Activated naive CD4-positive, alpha-beta T cell treated with anti-CD3 and anti-CD28 coated beads, Interleukin-2, amount 10 ng/mL, durations not matched to agents 7 days and 5 days (primary cell): ENCODE measurements around the gene PREP.
A peak's percentile ranks its signal among the peaks of the same experiment; 100 is the strongest.

Experiments
- CTCF ChIA-PET: fragments of 350-600 bp; sonication (Branson Sonifier 250); formaldehyde crosslinking; loops from one replicate; lab custom pipeline; 2021; ENCODE audit warnings: antibody characterized with exemption; lab: Charles Lee
- DNase-seq: peaks from one replicate; pipeline ENCODE4 v3.0.0-alpha.2; 2020
- H3K27ac Mint-ChIP-seq: one replicate; pipeline ENCODE4 v1.8.0; 2021; ENCODE audit warnings: mild to moderate bottlenecking, moderate library complexity, mixed read lengths
- H3K27me3 Mint-ChIP-seq: one replicate; pipeline ENCODE4 v1.8.0; 2021; ENCODE audit warnings: mild to moderate bottlenecking, mixed read lengths
- H3K36me3 Mint-ChIP-seq: one replicate; pipeline ENCODE4 v1.8.0; 2021; ENCODE audit warnings: mixed read lengths
- H3K4me1 Mint-ChIP-seq: one replicate; pipeline ENCODE4 v1.8.0; 2021; ENCODE audit warnings: mixed read lengths
- H3K4me3 Mint-ChIP-seq: one replicate; pipeline ENCODE4 v1.8.0; 2021; ENCODE audit warnings: mild to moderate bottlenecking, moderate library complexity, mixed read lengths
- H3K9me3 Mint-ChIP-seq: one replicate; pipeline ENCODE4 v1.8.0; 2021; ENCODE audit warnings: mixed read lengths

The PREP gene

DNA sequence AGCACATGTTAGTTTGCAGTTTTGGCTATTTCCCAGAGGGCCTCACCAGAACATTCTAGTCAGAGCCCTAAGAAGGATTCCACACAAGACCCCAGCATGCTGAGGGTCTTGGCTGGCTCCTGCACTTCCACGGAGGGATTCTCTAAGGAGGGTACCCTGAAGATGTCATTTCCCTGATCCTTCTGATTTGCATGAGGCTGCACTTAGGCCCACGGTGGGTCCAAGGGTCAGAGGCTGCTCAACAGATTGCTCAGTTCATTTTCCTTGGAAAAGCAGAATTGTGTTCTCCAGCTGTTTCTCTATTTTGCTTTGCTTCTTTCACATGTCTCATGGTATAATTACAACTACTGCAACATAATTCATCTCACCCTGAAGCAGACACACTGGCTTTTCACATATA, 22.2 kb downstream of the PREP start:
- Mint-ChIP-seq H3K9me3 (no peaks in the 10 kb centered on the region), H3K4me1 (peaks cover 23% of the 10 kb centered on the region), H3K36me3 (peaks cover 12% of the 10 kb centered on the region), H3K4me3 (no peak overlapping the region), H3K27ac (no peak overlapping the region), H3K27me3 (no peaks in the 10 kb centered on the region)
- CTCF ChIA-PET: no interaction called here
- DNase-seq: no peak

DNA sequence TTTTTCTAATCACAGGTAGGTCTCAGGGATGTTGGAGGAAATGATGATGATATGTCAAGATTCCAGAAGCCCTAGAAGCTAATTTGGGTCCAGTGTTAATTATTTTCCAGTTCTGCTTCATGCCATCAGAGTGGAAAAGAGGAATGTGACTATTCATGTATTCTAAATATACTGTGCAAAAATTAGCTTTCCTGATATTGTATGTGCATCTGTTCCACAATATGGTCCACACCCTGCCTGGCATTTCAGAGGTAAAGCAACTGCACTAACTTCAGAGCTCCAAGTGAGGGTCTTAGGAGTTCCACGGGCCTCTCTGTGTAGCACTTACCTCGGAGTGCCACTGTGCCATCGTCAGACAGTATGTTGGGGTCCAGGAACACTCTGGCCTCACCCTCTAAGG, 27.1 kb downstream of the PREP start:
- no peak overlapping the region for H3K27ac Mint-ChIP-seq
- no peaks in the 10 kb centered on the region for H3K9me3 Mint-ChIP-seq
- CTCF ChIA-PET: interaction anchor here (1.1 kb wide), 1 partner anchor 12 kb away, joined by 3 read pairs; no protein-coding TSS in a partner anchor
- peaks cover 32% of the 10 kb centered on the region for H3K36me3 Mint-ChIP-seq
- no peaks in the 10 kb centered on the region for H3K27me3 Mint-ChIP-seq
- DNase-seq: no peak
- no peak overlapping the region for H3K4me3 Mint-ChIP-seq
- peaks cover 11% of the 10 kb centered on the region for H3K4me1 Mint-ChIP-seq

DNA sequence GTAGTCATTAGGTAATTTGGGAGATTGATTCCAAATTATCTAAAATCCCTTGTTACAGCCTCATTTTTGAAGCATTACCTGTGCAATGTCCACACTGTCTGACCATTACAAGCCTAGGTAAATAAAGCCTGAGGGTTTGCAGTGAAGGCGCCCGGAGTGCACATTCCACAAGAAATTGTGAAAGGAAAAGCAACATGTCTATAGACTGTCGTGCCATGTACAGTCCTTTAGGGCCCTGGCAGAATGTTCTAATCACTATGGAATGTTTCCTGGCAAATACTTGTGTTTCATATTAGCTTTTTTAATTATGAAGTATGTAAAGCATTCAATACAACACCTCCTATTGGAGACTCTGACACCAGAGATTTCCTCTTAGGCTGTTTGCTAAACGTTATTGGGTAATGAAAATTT, 28.9 kb downstream of the PREP start:
- DNase-seq: no peak
- Mint-ChIP-seq H3K27ac (no peak overlapping the region), H3K9me3 (no peaks in the 10 kb centered on the region), H3K4me3 (no peak overlapping the region), H3K36me3 (peaks cover 43% of the 10 kb centered on the region), H3K4me1 (peaks cover 3% of the 10 kb centered on the region), H3K27me3 (no peaks in the 10 kb centered on the region)
- CTCF ChIA-PET: interaction anchor here (1.5 kb wide), 1 partner anchor 11 kb away, joined by 3 read pairs; no protein-coding TSS in a partner anchor

DNA sequence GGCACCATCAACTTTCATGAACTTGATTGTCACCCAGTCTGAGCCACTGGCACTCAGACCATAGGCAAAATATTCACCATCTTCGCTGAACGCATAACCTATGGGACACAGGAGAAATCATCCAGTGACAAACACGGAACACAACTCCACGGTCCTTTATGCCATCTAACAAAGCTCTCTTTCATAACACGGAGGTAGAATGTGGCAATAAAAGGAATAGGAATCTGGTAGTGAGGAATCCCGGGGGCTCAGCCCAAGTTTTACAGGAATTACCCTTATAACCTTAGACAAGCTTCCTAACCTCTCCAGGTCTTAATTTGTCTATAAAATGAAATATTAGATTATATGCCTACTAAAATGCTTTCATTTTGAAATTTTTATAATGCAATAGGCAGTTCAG, 29.4 kb downstream of the PREP start:
- no peak for DNase-seq
- Mint-ChIP-seq H3K4me3 (no peak overlapping the region), H3K4me1 (no peaks in the 10 kb centered on the region), H3K27ac (no peak overlapping the region), H3K36me3 (peaks cover 47% of the 10 kb centered on the region), H3K27me3 (no peaks in the 10 kb centered on the region), H3K9me3 (no peaks in the 10 kb centered on the region)
- CTCF ChIA-PET: interaction anchor here (1.5 kb wide), 1 partner anchor 10 kb away, joined by 3 read pairs; no protein-coding TSS in a partner anchor

DNA sequence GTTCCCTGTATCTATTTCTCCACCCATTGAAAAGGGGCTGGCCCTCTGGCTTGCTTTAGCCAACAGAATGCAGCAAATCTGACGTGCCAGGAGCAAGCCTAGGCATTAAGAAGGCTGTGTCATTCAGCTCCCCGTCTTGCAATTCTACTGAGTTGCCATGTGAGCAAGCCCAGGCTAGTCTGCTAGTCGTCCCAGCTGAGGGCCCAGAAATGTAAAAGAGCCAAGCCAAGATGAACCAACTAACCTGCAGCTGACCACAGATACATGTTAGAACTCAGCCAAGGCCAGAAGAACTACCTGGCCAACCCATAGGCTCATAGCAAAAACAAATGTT, 30.1 kb downstream of the PREP start:
- Mint-ChIP-seq H3K9me3 (no peaks in the 10 kb centered on the region), H3K27ac (peak overlapping the region; percentile 20), H3K4me1 (no peaks in the 10 kb centered on the region), H3K4me3 (no peak overlapping the region), H3K27me3 (no peaks in the 10 kb centered on the region), H3K36me3 (peaks cover 52% of the 10 kb centered on the region)
- CTCF ChIA-PET: no interaction called here
- DNase-seq: no peak

DNA sequence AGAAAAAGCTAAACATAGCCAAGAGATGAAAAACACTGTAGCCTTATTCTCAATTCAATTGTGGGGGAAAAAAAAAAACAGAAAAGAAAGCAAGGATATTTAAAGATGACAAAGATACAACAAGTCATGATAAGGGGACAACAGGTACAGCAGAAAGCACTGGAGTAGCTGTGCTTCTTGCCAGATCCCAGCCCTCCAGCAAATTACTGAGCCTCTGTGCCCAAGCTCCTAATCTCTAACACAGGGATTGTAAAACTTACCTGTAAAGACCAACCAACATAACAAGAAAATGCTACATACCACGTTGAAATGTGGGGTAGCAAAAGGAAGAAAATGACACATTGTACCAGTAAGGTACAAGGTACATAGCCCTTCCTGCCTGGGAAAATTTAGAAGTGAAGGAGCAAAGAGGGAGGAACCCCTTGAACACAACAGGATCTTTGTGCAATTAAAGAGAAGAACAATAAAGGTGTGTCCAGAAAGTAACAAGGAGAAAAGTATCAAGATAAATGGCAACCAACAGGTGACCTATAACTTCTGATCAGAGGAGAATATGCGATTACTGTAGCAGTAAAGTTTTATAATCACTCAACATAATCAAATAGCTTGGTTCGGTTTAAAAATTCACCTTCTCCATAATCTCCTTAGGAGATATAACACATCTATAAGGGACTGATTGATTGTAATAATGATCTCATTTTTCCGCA, 30.6 kb downstream of the PREP start:
- no peak overlapping the region for H3K4me3 Mint-ChIP-seq
- CTCF ChIA-PET: interaction anchor here (0.7 kb wide), 1 partner anchor 31 kb away, joined by 3 read pairs; the partner anchor contains the start of gene PREP
- DNase-seq: no peak
- H3K36me3 Mint-ChIP-seq: peaks cover 53% of the 10 kb centered on the region
- no peaks in the 10 kb centered on the region for H3K9me3 Mint-ChIP-seq
- H3K27me3 Mint-ChIP-seq: no peaks in the 10 kb centered on the region
- H3K27ac Mint-ChIP-seq: no peak overlapping the region
- H3K4me1 Mint-ChIP-seq: no peaks in the 10 kb centered on the region

DNA sequence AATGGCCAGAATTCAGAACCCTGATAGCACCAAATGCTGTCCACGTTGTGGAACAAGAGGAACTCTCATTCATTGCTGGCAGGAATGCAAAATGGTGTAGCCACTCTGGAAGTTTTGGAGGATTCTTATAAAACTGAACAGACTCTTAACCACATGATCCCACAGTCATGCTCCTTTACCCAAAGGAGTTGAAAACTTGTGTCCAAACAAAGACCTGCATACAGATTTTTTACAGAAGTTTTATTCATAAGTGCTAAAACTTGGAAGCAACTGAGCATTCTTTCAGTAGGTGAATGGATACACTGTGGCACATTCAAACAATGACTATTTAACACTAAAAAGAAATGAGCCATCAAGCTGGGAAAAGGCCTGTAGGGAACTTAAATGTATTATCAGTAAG, 32.5 kb downstream of the PREP start:
- Mint-ChIP-seq H3K4me1 (peaks cover 4% of the 10 kb centered on the region), H3K27ac (peak overlapping the region; percentile 12), H3K9me3 (no peaks in the 10 kb centered on the region), H3K4me3 (no peak overlapping the region), H3K36me3 (peaks cover 60% of the 10 kb centered on the region), H3K27me3 (no peaks in the 10 kb centered on the region)
- CTCF ChIA-PET: no interaction called here
- no peak for DNase-seq

DNA sequence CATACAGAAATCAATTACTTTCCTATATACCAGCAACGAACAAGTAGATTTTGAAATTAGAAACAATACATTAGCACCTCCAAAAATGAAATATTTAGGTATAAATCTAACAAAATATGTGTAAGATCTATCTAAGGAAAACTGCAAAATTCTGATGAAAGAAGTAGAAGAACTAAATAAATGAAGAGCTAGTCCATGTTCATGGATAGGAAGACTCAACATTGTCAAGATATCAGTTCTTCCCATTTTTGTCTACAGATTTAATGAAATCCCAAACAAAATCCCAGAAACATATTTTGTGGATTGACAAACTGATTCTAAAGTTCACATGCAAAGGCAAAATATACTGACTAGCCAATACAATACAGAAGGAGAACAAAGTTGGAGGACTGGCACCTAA, 33.7 kb downstream of the PREP start:
- DNase-seq: no peak
- no peaks in the 10 kb centered on the region for H3K27me3 Mint-ChIP-seq
- H3K9me3 Mint-ChIP-seq: no peaks in the 10 kb centered on the region
- CTCF ChIA-PET: interaction anchor here (1.2 kb wide), 1 partner anchor 34 kb away, joined by 3 read pairs; the partner anchor contains the start of gene PREP
- no peak overlapping the region for H3K4me3 Mint-ChIP-seq
- peaks cover 59% of the 10 kb centered on the region for H3K36me3 Mint-ChIP-seq
- peaks cover 9% of the 10 kb centered on the region for H3K4me1 Mint-ChIP-seq
- no peak overlapping the region for H3K27ac Mint-ChIP-seq

DNA sequence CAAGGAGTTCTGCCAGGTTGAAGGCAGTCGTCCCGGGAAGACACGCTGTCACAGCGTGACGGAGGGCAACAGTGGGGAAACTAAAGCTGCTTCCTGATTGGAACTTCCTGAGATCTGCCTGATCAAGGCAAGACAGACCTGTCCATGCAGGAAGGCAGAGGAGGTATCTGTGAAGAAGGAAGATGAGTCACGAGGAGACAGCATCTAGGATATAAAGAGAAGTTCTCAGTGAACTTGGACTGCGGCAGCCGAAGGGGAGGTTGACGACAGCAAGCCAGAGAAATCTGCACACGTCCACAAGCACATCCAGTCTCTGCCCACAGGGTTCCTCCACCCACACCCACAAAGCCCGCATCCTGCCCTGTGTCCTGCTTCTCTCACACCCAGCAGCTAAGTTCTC, 38.6 kb downstream of the PREP start:
- no peak overlapping the region for H3K4me3 Mint-ChIP-seq
- H3K4me1 Mint-ChIP-seq: peaks cover 9% of the 10 kb centered on the region
- no peaks in the 10 kb centered on the region for H3K27me3 Mint-ChIP-seq
- no peaks in the 10 kb centered on the region for H3K9me3 Mint-ChIP-seq
- peaks cover 43% of the 10 kb centered on the region for H3K36me3 Mint-ChIP-seq
- CTCF ChIA-PET: interaction anchor here (1.4 to 2.2 kb wide), 2 partner anchors 12 to 276 kb away, joined by 3 to 11 read pairs; no protein-coding TSS in a partner anchor
- no peak for DNase-seq
- H3K27ac Mint-ChIP-seq: no peak overlapping the region

DNA sequence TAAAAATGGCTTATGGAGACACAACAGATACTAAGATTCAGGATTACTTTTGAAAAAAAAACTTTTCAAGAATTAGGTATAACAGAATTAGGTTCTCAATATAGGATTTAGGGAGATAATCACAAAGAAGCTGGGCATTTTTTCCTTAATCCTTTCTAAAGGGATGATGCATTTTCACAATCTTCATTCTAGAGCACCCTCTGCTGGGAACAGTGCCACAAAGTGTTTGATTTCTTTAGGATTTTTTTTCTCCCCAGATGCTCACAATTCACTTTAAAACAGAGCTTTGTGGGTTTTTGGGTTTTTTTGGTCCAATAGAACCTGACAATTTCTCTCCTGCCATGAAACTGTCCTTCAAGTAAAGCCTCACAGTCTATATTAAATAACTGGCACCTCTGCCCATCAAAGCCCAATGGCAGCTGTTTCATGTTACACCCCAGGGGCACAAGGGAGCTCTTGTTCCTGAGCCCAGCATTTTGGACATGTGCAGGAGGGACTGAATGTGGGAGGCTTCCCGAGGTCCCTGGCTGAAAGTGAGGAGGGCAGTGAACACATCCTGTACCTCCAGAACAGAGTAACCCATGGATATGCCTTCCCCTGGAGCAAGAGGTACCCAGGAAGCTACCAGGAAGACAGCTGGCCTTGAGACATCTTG, 39.7 kb downstream of the PREP start:
- Mint-ChIP-seq H3K4me3 (no peak overlapping the region), H3K4me1 (peaks cover 9% of the 10 kb centered on the region), H3K9me3 (no peaks in the 10 kb centered on the region), H3K27ac (no peak overlapping the region), H3K36me3 (peaks cover 44% of the 10 kb centered on the region), H3K27me3 (no peaks in the 10 kb centered on the region)
- CTCF ChIA-PET: interaction anchor here (0.7 to 2.2 kb wide), 5 partner anchors 11 to 275 kb away, joined by 3 to 11 read pairs (median 3); no protein-coding TSS in a partner anchor
- no peak for DNase-seq

DNA sequence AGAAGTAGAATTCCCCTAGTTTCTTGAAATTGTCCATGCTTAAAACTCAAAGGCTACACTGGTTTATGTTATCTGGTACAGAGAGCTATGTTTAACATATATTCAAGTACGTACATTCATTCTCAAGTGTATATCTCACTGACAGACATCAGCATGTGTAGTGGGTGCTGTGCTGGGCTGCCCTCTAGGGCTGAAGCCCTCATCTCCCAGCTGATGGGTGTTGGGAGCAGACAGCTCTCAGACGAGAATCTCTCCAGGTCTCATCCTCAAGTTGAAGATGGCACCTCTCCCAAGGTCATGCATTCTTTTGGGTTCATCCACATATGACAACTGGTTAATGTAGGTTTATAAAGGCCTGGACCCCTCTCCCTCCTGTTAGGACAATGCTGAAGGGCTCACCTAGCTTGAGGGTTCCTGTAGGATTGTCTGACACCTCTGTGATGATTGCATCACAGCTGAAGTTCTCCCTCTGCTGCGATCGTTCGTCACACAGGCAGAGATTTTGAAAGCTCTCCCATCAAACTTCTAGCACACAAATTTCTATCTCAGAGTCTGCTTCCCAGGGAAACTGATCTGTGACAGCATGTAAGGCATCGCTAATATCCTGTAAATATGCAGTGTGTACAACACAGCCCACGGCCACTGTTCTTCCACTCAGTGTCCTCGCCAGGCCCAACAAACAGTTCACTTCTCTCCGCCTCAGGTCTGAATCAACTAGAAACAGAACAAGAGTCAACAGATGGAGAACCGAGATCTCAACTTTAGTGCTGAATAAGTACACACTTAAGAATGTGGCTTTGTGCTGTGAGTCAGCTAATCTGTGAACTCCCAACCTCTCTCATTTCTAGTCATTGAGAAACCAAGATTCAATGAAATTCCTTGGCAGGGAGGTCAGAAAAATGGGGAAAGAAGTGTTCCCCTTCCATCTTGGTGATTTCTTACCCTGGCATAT, 43.2 kb downstream of the PREP start:
- H3K9me3 Mint-ChIP-seq: no peaks in the 10 kb centered on the region
- CTCF ChIA-PET: no interaction called here
- no peaks in the 10 kb centered on the region for H3K27me3 Mint-ChIP-seq
- H3K4me1 Mint-ChIP-seq: peaks cover 5% of the 10 kb centered on the region
- H3K36me3 Mint-ChIP-seq: peaks cover 53% of the 10 kb centered on the region
- H3K27ac Mint-ChIP-seq: no peak overlapping the region
- no peak for DNase-seq
- no peak overlapping the region for H3K4me3 Mint-ChIP-seq

DNA sequence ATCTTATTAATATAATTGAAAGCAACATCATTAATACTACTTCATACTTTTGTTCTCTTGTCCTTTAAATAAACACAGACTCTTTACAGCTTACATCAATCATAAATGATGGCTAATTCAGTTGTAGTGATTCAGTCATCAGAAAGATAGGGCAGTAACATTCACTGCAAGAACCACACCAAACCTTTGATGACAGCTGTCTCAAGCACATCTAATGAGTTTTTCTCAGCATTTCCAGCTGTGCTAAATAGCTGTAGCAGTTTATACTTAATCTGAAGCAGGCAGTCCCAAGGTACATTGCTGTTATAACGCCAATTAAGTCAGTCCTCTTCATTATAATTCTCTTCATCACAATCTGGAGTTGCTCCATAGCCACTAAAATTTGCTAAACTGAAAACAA, 45.7 kb downstream of the PREP start:
- H3K36me3 Mint-ChIP-seq: peaks cover 52% of the 10 kb centered on the region
- no peak overlapping the region for H3K27ac Mint-ChIP-seq
- CTCF ChIA-PET: no interaction called here
- no peak overlapping the region for H3K4me3 Mint-ChIP-seq
- no peak for DNase-seq
- H3K27me3 Mint-ChIP-seq: no peaks in the 10 kb centered on the region
- no peaks in the 10 kb centered on the region for H3K4me1 Mint-ChIP-seq
- no peaks in the 10 kb centered on the region for H3K9me3 Mint-ChIP-seq

DNA sequence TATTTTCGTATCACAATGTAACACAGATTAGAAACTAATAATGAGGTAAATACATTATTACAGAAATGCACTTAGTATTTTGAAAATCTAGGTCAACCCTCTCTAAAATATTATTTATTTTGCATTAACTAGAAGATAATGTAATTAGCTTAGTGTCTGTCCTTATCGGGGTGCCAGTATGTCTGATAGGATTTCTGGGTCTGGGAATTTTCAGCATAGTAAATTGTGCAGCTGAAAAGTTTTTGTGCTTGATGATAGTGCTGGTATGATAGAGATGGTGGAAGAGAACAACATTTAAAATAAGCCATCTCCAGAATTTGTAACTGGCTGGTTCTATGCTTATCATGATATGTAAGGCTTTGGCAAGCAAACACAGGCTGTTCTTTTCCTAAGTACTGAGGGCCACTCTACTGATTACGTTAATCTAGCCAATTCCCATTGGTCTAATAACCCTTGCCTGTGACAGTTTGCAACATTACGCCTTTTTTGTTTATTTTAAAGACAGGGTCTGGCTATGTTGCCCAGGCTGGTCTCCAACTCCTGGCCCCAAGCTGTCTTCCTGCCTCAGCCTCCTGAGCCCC, 50.8 kb downstream of the PREP start:
- H3K36me3 Mint-ChIP-seq: peaks cover 57% of the 10 kb centered on the region
- DNase-seq: no peak

DNA sequence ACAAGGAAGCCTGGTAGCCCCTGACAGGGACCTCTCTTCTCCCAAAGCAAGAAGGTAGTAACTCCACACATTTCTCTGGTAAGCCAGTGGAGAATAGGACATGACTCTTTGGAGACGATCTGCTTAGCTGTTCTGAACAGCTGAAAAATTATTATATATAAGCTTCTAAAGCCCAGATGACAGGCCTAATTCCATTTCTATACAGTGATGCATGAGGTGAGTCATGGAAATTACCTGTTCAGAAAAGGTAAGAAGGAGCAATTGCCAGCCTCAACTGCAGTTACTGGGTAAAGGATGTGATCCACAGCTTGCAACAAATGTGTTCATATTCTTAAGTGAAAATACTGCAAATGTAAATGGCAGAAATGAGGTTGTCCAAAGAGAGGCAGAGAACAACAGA, 54.0 kb downstream of the PREP start:
- Mint-ChIP-seq H3K9me3 (no peaks in the 10 kb centered on the region), H3K4me3 (no peak overlapping the region), H3K27ac (no peak overlapping the region), H3K36me3 (peaks cover 45% of the 10 kb centered on the region), H3K27me3 (no peaks in the 10 kb centered on the region), H3K4me1 (no peaks in the 10 kb centered on the region)
- DNase-seq: no peak
- CTCF ChIA-PET: no interaction called here

More for the DNA sequence above, 50.8 kb downstream of the PREP start:
- H3K9me3 Mint-ChIP-seq: no peaks in the 10 kb centered on the region
- H3K27ac Mint-ChIP-seq: no peak overlapping the region
- no peak overlapping the region for H3K4me3 Mint-ChIP-seq
- H3K27me3 Mint-ChIP-seq: no peaks in the 10 kb centered on the region
- CTCF ChIA-PET: no interaction called here
- H3K4me1 Mint-ChIP-seq: no peaks in the 10 kb centered on the region
